ENCODE measurements around the gene KHDC3L. TPM values are rescaled to one million over a fixed set of nuclear protein-coding genes. Genes with fewer than 3 reads are reported as not detected.
A peak's percentile ranks its signal among the peaks of the same experiment; 100 is the strongest.
"Not testable (repeated sequence)": the region's sequence is repeated elsewhere in the genome, so short reads cannot be mapped to it uniquely, and the experiment has no call there.

The KHDC3L gene
- total RNA-seq, 1 donor from 2014 or later = not detected

- H3K27me3 Mint-ChIP-seq (ENCODE audit: unreplicated experiment) = no peaks in the 10 kb centered on the region
- H3K4me1 Mint-ChIP-seq (ENCODE audit: unreplicated experiment) = no peaks in the 10 kb centered on the region
- no peaks in the 10 kb centered on the region for H3K9me3 Mint-ChIP-seq (ENCODE audit: unreplicated experiment)
- H3K27ac Mint-ChIP-seq (ENCODE audit: unreplicated experiment) = no peak overlapping the region
- DNase-seq (ENCODE audit: extremely low spot score, unreplicated experiment) = no peak
- no peak for TF ChIP-seq CTCF (IDR thresholded peaks at IDR 0.05)
- no peak overlapping the region for H3K4me3 Mint-ChIP-seq (ENCODE audit: unreplicated experiment)
- H3K36me3 Mint-ChIP-seq (ENCODE audit: unreplicated experiment) = no peaks in the 10 kb centered on the region
Measured at GRCh38 chr6:73375216-73375615, 12.8 kb downstream of the KHDC3L start.

GRCh38 chr6:73377225-73377624, 14.8 kb downstream of the KHDC3L start:
- no peak overlapping the region for H3K27ac Mint-ChIP-seq (ENCODE audit: unreplicated experiment)
- no peaks in the 10 kb centered on the region for H3K36me3 Mint-ChIP-seq (ENCODE audit: unreplicated experiment)
- no peaks in the 10 kb centered on the region for H3K9me3 Mint-ChIP-seq (ENCODE audit: unreplicated experiment)
- no peak overlapping the region for H3K4me3 Mint-ChIP-seq (ENCODE audit: unreplicated experiment)
- H3K27me3 Mint-ChIP-seq (ENCODE audit: unreplicated experiment) = no peaks in the 10 kb centered on the region
- H3K4me1 Mint-ChIP-seq (ENCODE audit: unreplicated experiment) = no peaks in the 10 kb centered on the region
- DNase-seq (ENCODE audit: extremely low spot score, unreplicated experiment) = no peak
- TF ChIP-seq CTCF (IDR thresholded peaks at IDR 0.05) = no peak

- H3K27me3 Mint-ChIP-seq (ENCODE audit: unreplicated experiment); H3K4me3 Mint-ChIP-seq (ENCODE audit: unreplicated experiment); H3K27ac Mint-ChIP-seq (ENCODE audit: unreplicated experiment); DNase-seq (ENCODE audit: extremely low spot score, unreplicated experiment); H3K4me1 Mint-ChIP-seq (ENCODE audit: unreplicated experiment); H3K9me3 Mint-ChIP-seq (ENCODE audit: unreplicated experiment); H3K36me3 Mint-ChIP-seq (ENCODE audit: unreplicated experiment): not testable (repeated sequence)
Measured at GRCh38 chr6:73381531-73381930, 19.1 kb downstream of the KHDC3L start.

GRCh38 chr6:73382462-73383113, 20.1 kb downstream of the KHDC3L start:
- no peaks in the 10 kb centered on the region for H3K36me3 Mint-ChIP-seq (ENCODE audit: unreplicated experiment)
- no peak overlapping the region for H3K4me3 Mint-ChIP-seq (ENCODE audit: unreplicated experiment)
- peak; percentile 13 for DNase-seq (ENCODE audit: extremely low spot score, unreplicated experiment)
- H3K9me3 Mint-ChIP-seq (ENCODE audit: unreplicated experiment) = no peaks in the 10 kb centered on the region
- H3K27me3 Mint-ChIP-seq (ENCODE audit: unreplicated experiment) = no peaks in the 10 kb centered on the region
- no peak overlapping the region for H3K27ac Mint-ChIP-seq (ENCODE audit: unreplicated experiment)
- TF ChIP-seq CTCF (IDR thresholded peaks at IDR 0.05) = no peak
- no peaks in the 10 kb centered on the region for H3K4me1 Mint-ChIP-seq (ENCODE audit: unreplicated experiment)

GRCh38 chr6:73388433-73388799, 26.0 kb downstream of the KHDC3L start:
- Mint-ChIP-seq H3K4me3 (ENCODE audit: unreplicated experiment) (peak overlapping the region; percentile 78), H3K36me3 (ENCODE audit: unreplicated experiment) (no peaks in the 10 kb centered on the region), H3K4me1 (ENCODE audit: unreplicated experiment) (peaks cover 11% of the 10 kb centered on the region), H3K27me3 (ENCODE audit: unreplicated experiment) (no peaks in the 10 kb centered on the region), H3K9me3 (ENCODE audit: unreplicated experiment) (no peaks in the 10 kb centered on the region), H3K27ac (ENCODE audit: unreplicated experiment) (peak overlapping the region; percentile 31)
- no peak for DNase-seq (ENCODE audit: extremely low spot score, unreplicated experiment)
- no peak for TF ChIP-seq CTCF (IDR thresholded peaks at IDR 0.05)

All from osteocyte (in vitro differentiated cells).